Activated T-helper 1 cell treated with anti-CD3 and anti-CD28 coated beads, Interleukin-12 subunit alpha, Interleukin-12 subunit beta, Interleukin-2, Interleukin-4 antibody, amounts not matched to agents 30 ng/mL and 10 ng/mL and 1 ng/mL, durations not matched to agents 14 hours and 24 hours and 36 hours (primary cell): ENCODE results near the gene IL1RL1. TPM values are rescaled to one million over a fixed set of nuclear protein-coding genes. Genes with fewer than 3 reads are reported as not detected.

Experiments used
- DNase-seq: peaks from one replicate; pipeline ENCODE4 v3.0.0; 2021; ENCODE audit warnings: low spot score
- H3K27ac Mint-ChIP-seq: one replicate; pipeline ENCODE4 v1.8.0; 2021; ENCODE audit warnings: mild to moderate bottlenecking, mixed read lengths
- H3K27me3 Mint-ChIP-seq: one replicate; pipeline ENCODE4 v1.8.0; 2022; ENCODE audit warnings: mild to moderate bottlenecking, moderate library complexity, mixed read lengths; ENCODE audit not compliant: insufficient read depth
- H3K36me3 Mint-ChIP-seq: one replicate; pipeline ENCODE4 v1.8.0; 2021; ENCODE audit warnings: low read depth, mixed read lengths
- H3K4me1 Mint-ChIP-seq: one replicate; pipeline ENCODE4 v1.8.0; 2021; ENCODE audit warnings: low read depth, mixed read lengths
- H3K4me3 Mint-ChIP-seq: one replicate; pipeline ENCODE4 v1.8.0; 2021; ENCODE audit warnings: mild to moderate bottlenecking, moderate library complexity, mixed read lengths
- H3K9me3 Mint-ChIP-seq: one replicate; pipeline ENCODE4 v1.8.0; 2021; ENCODE audit warnings: mixed read lengths
- intact Hi-C: fragments of 100-400 bp; cut with micrococcal nuclease; formaldehyde crosslinking; loops from one replicate; pipeline ENCODE4 v1.15.1; 2024
- total RNA-seq: library from RNA; stranded (reverse); gene quantifications from 2 replicates; pipeline ENCODE4 v1.2.3, GENCODE V29; 2022

Gene IL1RL1
- total RNA-seq = 3.9 and 4.8 TPM in 2 replicates

GRCh38 chr2:102310964-102311640 lies at the start of gene IL1RL1:
TSS of gene IL1RL1 (plus strand) at chr2:102311563. CDS start at chr2:102338265, 26,702 bp downstream.
- peaks cover 25% of the 10 kb centered on the region for H3K36me3 Mint-ChIP-seq
- H3K4me3 Mint-ChIP-seq = no peak within 1 kb of the TSS
- peaks cover 4% of the 10 kb centered on the region for H3K9me3 Mint-ChIP-seq
- no peaks in the 10 kb centered on the region for H3K27me3 Mint-ChIP-seq
- peak within 1 kb of the TSS; percentile 25 for H3K27ac Mint-ChIP-seq
- intact Hi-C loops = no loop called here
- peaks cover 35% of the 10 kb centered on the region for H3K4me1 Mint-ChIP-seq
- no peak for DNase-seq

DNA sequence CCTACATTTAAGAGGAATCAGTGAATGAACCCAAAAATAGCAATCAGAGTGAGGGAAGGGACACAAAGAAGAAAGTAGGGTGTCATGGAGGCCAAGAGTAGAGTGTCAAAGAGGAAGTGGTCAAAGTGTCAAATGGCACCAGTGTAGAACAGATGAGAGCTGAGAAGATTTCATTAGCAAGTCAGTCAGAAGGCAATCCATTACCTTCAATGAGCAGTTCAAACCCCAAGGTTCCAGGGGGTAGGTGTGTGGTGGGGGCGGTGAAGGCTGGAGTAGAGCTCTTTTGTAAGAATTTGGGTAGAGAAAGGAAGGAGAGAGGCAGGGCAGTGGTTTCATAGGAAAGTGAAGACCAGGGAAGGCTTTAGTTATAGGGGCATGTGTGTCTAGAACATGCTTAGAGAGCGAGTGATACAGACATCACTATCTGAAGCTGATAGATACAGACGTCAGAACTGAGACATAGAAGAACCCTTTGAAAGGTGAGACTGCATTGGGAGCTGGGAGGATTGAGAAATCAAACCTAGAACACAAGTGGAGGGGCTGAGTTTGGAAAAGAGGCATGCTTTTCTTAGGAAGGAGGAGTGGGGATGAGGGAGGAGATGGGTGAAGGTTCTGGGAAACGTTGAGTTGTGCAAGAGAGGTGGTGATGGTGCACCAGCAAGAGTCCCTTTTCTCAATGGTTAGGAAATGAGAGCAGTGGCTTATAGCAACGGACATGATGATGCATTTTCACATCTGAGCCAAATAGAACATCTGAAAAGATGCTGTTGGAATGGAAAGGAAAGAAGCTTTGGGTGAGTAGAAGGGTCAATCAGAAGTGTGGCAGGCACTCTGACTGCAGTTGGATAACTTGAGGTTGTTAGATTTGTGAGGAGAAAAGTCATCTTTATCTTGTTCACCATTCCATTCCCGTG lies 48.9 kb upstream of the IL1RL1 start:
- H3K27ac Mint-ChIP-seq = no peak overlapping the region
- peaks cover 11% of the 10 kb centered on the region for H3K9me3 Mint-ChIP-seq
- H3K4me3 Mint-ChIP-seq = no peak overlapping the region
- H3K36me3 Mint-ChIP-seq = peaks cover 12% of the 10 kb centered on the region
- intact Hi-C loops = no loop called here
- no peaks in the 10 kb centered on the region for H3K27me3 Mint-ChIP-seq
- H3K4me1 Mint-ChIP-seq = peaks cover 40% of the 10 kb centered on the region
- DNase-seq = no peak

DNA sequence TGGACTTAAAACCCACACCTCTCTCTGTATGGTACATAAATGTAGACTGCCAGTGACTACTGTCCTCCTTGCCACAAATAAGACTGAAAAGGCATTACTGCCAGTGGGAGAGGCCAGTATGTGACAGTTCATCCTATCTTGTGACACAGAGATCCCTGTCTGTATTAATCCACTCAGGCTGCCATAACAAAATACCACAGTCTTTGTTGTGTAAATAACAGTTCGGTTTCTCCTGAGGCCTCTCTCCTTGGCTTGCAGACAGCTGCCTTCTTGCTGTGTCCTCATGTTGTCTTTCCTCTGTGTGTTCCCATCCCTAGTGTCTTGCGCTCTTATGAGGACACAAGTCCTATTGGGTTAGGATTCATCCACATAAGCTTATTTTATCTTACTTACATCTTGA lies 46.4 kb upstream of the IL1RL1 start:
- DNase-seq = no peak
- H3K27me3 Mint-ChIP-seq = no peaks in the 10 kb centered on the region
- peaks cover 18% of the 10 kb centered on the region for H3K4me1 Mint-ChIP-seq
- peak overlapping the region; percentile 27 for H3K27ac Mint-ChIP-seq
- H3K36me3 Mint-ChIP-seq = peaks cover 14% of the 10 kb centered on the region
- no peak overlapping the region for H3K4me3 Mint-ChIP-seq
- intact Hi-C loops = no loop called here
- H3K9me3 Mint-ChIP-seq = peaks cover 4% of the 10 kb centered on the region

DNA sequence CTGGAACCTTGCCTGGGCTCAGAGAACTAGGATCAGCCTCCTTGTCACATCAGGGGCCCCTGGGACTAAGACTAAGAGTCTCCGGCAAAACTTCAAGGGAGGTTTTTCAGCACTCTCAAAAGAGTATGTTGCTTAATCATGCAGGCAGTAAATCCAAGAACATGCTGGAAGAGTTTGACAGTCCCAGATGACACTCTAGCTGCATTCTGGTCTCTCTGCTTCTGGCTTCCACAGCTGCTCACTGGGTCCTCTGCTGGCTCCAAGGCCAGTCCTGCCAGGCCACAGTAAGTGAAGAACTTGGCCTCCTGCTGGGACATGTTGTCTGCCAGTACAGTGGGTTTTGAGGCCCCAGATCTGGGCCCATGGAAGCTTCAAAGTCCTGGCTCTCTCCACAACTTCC lies 45.2 kb upstream of the IL1RL1 start:
- no peak overlapping the region for H3K27ac Mint-ChIP-seq
- H3K36me3 Mint-ChIP-seq = peaks cover 22% of the 10 kb centered on the region
- no peaks in the 10 kb centered on the region for H3K27me3 Mint-ChIP-seq
- intact Hi-C loops = no loop called here
- DNase-seq = no peak
- peaks cover 18% of the 10 kb centered on the region for H3K4me1 Mint-ChIP-seq
- peaks cover 4% of the 10 kb centered on the region for H3K9me3 Mint-ChIP-seq
- no peak overlapping the region for H3K4me3 Mint-ChIP-seq

- no peaks in the 10 kb centered on the region for H3K27me3 Mint-ChIP-seq
- H3K4me1 Mint-ChIP-seq = peaks cover 19% of the 10 kb centered on the region
- peaks cover 31% of the 10 kb centered on the region for H3K36me3 Mint-ChIP-seq
- no peak overlapping the region for H3K4me3 Mint-ChIP-seq
- H3K27ac Mint-ChIP-seq = no peak overlapping the region
- intact Hi-C loops = no loop called here
- no peak for DNase-seq
- H3K9me3 Mint-ChIP-seq = peaks cover 4% of the 10 kb centered on the region
Observed at GRCh38 chr2:102267774-102268173, 43.6 kb upstream of the IL1RL1 start.

DNA sequence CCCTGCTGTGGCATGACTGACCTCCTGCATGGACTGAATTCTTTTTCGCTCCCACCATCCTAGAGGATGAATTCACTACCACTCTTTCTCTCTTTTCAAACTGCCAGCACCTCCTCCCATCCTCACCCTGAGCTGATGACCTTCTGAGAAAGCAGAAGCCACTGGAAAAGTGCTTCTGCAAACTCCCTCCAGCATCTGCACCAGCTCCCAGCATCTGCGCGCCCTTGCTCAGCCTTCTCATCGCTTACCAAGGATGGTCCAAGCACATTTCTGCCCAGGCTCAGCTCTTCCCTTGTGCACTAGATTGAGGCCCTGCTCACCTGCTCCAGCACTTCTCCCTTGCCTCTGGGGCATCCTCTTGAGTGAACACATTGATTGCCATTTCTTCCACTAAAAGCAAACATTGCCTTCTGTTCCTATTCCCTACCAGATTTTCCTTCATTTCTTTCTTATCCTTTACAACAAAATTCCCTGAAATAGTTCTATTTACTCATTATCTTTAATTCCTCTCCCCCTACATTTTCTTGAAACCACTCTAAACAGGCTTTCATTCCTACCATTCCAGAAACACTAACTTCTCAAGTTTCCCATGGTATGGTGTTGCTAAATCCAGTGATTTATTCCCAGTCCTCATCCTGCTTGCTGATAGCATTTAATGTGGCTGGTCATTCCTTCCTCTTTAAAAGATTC lies 42.7 kb upstream of the IL1RL1 start:
- DNase-seq = no peak
- Mint-ChIP-seq H3K9me3 (peaks cover 4% of the 10 kb centered on the region), H3K27ac (no peak overlapping the region), H3K36me3 (peaks cover 31% of the 10 kb centered on the region), H3K4me1 (peaks cover 26% of the 10 kb centered on the region), H3K27me3 (no peaks in the 10 kb centered on the region), H3K4me3 (peak overlapping the region; percentile 16)
- intact Hi-C loops = no loop called here

DNA sequence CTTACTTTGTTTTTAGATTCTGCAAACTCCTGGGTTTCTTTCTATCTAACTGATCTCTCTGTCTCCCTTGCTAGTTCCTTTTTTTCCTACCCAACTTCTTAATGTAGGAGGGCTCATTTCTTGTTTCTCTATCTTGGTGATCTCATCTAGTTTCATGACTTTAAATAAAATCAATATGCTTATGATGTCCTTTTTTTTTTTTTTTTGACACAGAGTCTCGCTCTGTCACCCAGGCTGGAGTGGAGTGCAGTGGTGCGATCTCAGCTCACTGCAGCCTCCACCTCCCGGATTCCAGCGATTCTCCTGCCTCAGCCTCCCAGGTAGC lies 42.2 kb upstream of the IL1RL1 start:
- H3K36me3 Mint-ChIP-seq = peaks cover 32% of the 10 kb centered on the region

DNA sequence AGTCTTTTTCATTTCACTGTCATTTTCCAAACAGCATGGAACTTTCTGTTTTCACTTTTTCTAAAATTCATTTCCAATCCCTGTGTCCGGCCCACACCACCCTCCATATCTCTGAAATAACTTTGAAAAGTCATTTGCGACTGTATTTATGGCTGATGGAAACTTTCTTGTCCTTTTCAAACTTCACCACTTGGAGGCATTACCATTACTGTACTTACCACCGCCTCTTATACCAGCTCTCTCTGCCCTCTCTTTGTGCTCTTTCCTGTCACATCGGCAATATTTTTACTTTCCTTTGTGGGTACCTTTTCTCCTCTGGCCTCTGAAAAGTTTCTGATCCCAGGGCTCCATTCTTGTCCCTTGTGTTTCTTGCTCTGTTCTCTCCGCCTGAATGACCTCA lies 39.5 kb upstream of the IL1RL1 start:
- Mint-ChIP-seq H3K27me3 (no peaks in the 10 kb centered on the region), H3K4me1 (peaks cover 38% of the 10 kb centered on the region), H3K9me3 (peaks cover 18% of the 10 kb centered on the region), H3K36me3 (peaks cover 32% of the 10 kb centered on the region), H3K27ac (peak overlapping the region; percentile 72), H3K4me3 (peak overlapping the region; percentile 42)
- intact Hi-C loops = no loop called here
- DNase-seq = no peak

More for the DNA sequence above, 42.2 kb upstream of the IL1RL1 start:
- Mint-ChIP-seq H3K4me3 (peak overlapping the region; percentile 16), H3K4me1 (peaks cover 30% of the 10 kb centered on the region), H3K27ac (peak overlapping the region; percentile 9), H3K27me3 (no peaks in the 10 kb centered on the region), H3K9me3 (peaks cover 8% of the 10 kb centered on the region)
- DNase-seq = no peak
- intact Hi-C loops = no loop called here

DNA sequence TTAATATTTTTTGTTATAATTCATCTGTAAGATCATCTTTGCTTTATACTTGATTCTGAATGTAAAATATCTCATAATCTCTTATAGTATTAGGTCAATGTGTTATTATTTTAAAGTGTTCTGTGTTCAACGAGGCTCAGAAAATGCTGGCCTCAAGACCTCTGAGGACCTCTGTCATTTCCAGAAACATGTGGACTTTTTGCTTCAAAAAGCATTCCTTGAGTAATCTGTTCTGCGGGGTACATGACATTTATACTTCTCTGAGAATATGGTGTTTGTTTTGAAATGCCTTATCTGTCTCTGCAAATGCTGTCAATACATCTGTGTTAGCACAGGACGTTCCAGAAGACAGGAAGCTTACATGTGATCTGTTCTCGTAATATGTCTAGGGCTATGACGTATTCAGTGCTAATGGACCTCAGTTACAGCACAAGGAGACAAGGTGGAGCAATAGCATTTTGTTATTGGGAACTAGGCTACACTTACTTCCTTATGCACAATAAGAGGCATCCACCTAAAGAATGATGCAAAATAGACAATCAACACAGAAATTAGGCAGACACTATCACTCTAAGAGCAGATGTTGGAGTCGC lies 37.6 kb upstream of the IL1RL1 start:
- intact Hi-C loops = no loop called here
- no peak overlapping the region for H3K27ac Mint-ChIP-seq
- no peak for DNase-seq
- H3K36me3 Mint-ChIP-seq = peaks cover 37% of the 10 kb centered on the region
- peaks cover 57% of the 10 kb centered on the region for H3K4me1 Mint-ChIP-seq
- H3K9me3 Mint-ChIP-seq = peaks cover 18% of the 10 kb centered on the region
- no peak overlapping the region for H3K4me3 Mint-ChIP-seq
- no peaks in the 10 kb centered on the region for H3K27me3 Mint-ChIP-seq

DNA sequence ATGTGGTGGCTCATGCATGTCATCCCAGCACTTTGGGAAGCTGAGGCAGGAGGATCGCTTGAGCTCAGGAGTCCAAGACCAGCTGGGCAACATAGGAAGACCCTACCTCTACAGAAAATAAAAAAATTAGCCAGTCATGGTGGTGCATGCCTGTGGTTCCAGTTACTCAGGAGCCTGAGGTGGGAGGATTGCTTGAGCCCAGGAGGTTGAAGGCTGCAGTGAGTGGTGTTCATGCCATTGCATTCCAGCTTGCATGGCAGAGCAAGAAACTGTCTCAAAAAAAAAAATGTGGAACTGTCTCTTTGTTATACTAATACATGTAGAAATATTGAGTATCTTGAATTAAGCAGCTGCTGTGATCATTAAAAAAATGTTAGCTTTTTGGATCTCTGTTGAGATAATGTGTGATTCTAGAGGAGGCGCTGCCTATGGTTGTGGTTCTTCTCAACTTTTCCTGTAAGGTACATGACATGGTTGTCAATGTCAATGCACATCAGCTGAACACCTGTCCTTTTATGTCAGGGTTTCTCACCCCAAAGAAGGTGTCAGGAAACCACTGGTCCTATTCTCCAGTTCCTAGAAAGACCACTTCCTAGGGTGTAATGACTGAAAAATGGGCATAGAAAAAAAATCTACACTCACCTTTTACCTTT lies 34.7 kb upstream of the IL1RL1 start:
- no peak for DNase-seq
- peaks cover 27% of the 10 kb centered on the region for H3K36me3 Mint-ChIP-seq
- H3K27ac Mint-ChIP-seq = peak overlapping the region; percentile 73
- intact Hi-C loops = loop anchor here (2.0 kb wide), 3 partner anchors 16 to 28 kb away; no protein-coding TSS in a partner anchor
- peak overlapping the region; percentile 54 for H3K4me3 Mint-ChIP-seq
- H3K27me3 Mint-ChIP-seq = no peaks in the 10 kb centered on the region
- peaks cover 18% of the 10 kb centered on the region for H3K9me3 Mint-ChIP-seq
- peaks cover 71% of the 10 kb centered on the region for H3K4me1 Mint-ChIP-seq

- Mint-ChIP-seq H3K4me3 (peak overlapping the region; percentile 54), H3K27me3 (no peaks in the 10 kb centered on the region), H3K36me3 (peaks cover 22% of the 10 kb centered on the region), H3K27ac (peak overlapping the region; percentile 73), H3K9me3 (peaks cover 18% of the 10 kb centered on the region), H3K4me1 (peaks cover 71% of the 10 kb centered on the region)
- intact Hi-C loops = loop anchor here (2.0 kb wide), 3 partner anchors 16 to 28 kb away; no protein-coding TSS in a partner anchor
- no peak for DNase-seq
Observed at GRCh38 chr2:102277202-102277700, 34.1 kb upstream of the IL1RL1 start.
